Measurements from ENCODE around the gene PARK7. TPM values are rescaled to one million over a fixed set of nuclear protein-coding genes. Genes with fewer than 3 reads are reported as not detected.

PARK7 gene
- total RNA-seq, 4 donors from 2014 or later, result 40.4 to 103 (median 82.8) TPM

GRCh38 chr1:7940034-7940433 lies 21.5 kb upstream of the PARK7 start:
- Histone ChIP-seq H3K27me3 (peaks cover 27% of the 10 kb centered on the region), H3K36me3 (no peaks in the 10 kb centered on the region), H3K4me1 (peaks cover 0 to 15% (median 8%) of the 10 kb centered on the region in 4 donors), H3K4me3 (no peak overlapping the region), H3K9me3 (no peaks in the 10 kb centered on the region), H3K27ac (no peak overlapping the region)
- in situ Hi-C loops (cut with MboI; ENCODE audit: low pct_ligation_motif_present in 1 of 4, low pct_unique_long_range_greater_than_20kb in 1 of 4, low sequenced_read_pairs in 3 of 4), result no loop called here
- 62 to 87% methylated on average over 3 of the region's 3 CpGs for WGBS, 2 donors (ENCODE audit: low coverage in 1 of 2)
- TF ChIP-seq POLR2A (IDR thresholded peaks at IDR 0.05) (no peak), EP300 (IDR thresholded peaks at IDR 0.05; ENCODE audit: low read depth) (no peak), CTCF (IDR thresholded peaks at IDR 0.05) (no peak)
- intact Hi-C loops (cut with DNase I; ENCODE audit: low total_unique reads), result no loop called here
- no peak for DNase-seq

GRCh38 chr1:7940745-7941436 lies 20.6 kb upstream of the PARK7 start, which contains the start of gene TNFRSF9:
TSS of gene TNFRSF9 (minus strand) at chr1:7940839. CDS start at chr1:7939994, 845 bp downstream.
- Histone ChIP-seq H3K27ac (no peak within 1 kb of the TSS), H3K27me3 (peaks cover 27% of the 10 kb centered on the region), H3K36me3 (no peaks in the 10 kb centered on the region), H3K9me3 (no peaks in the 10 kb centered on the region), H3K4me1 (peaks cover 0 to 15% (median 8%) of the 10 kb centered on the region in 4 donors), H3K4me3 (no peak within 1 kb of the TSS)
- no peak for DNase-seq
- no peak for TF ChIP-seq POLR2A (IDR thresholded peaks at IDR 0.05)
- no peak for TF ChIP-seq CTCF (IDR thresholded peaks at IDR 0.05)
- TF ChIP-seq EP300 (IDR thresholded peaks at IDR 0.05; ENCODE audit: low read depth), result no peak
- no peak for TF ChIP-seq POLR2AphosphoS5 (IDR thresholded peaks at IDR 0.05)
- intact Hi-C loops (cut with DNase I; ENCODE audit: low total_unique reads) (no loop called here), in situ Hi-C loops (cut with MboI; ENCODE audit: low pct_ligation_motif_present in 1 of 4, low pct_unique_long_range_greater_than_20kb in 1 of 4, low sequenced_read_pairs in 3 of 4) (no loop called here)
- 61 to 63% methylated on average over 2 to 14 of the region's 14 CpGs for WGBS, 2 donors (ENCODE audit: low coverage in 1 of 2)

- H3K27me3 ChIP-seq, result peaks cover 27% of the 10 kb centered on the region
- TF ChIP-seq POLR2A (IDR thresholded peaks at IDR 0.05) (no peak), CTCF (IDR thresholded peaks at IDR 0.05) (no peak), EP300 (IDR thresholded peaks at IDR 0.05; ENCODE audit: low read depth) (no peak), POLR2AphosphoS5 (IDR thresholded peaks at IDR 0.05) (no peak)
- no peaks in the 10 kb centered on the region for H3K36me3 ChIP-seq
- intact Hi-C loops (cut with DNase I; ENCODE audit: low total_unique reads) (no loop called here), in situ Hi-C loops (cut with MboI; ENCODE audit: low pct_ligation_motif_present in 1 of 4, low pct_unique_long_range_greater_than_20kb in 1 of 4, low sequenced_read_pairs in 3 of 4) (no loop called here)
- no peaks in the 10 kb centered on the region for H3K9me3 ChIP-seq
- H3K4me1 ChIP-seq, result peaks cover 0 to 15% (median 8%) of the 10 kb centered on the region in 4 donors
- DNase-seq, result no peak
- H3K4me3 ChIP-seq, result no peak overlapping the region
- no peak overlapping the region for H3K27ac ChIP-seq
- 71 to 73% methylated on average over 8 to 9 of the region's 9 CpGs for WGBS, 2 donors (ENCODE audit: low coverage in 1 of 2)
These were observed 20.1 kb upstream of the PARK7 start for GRCh38 chr1:7941437-7941793.

DNA sequence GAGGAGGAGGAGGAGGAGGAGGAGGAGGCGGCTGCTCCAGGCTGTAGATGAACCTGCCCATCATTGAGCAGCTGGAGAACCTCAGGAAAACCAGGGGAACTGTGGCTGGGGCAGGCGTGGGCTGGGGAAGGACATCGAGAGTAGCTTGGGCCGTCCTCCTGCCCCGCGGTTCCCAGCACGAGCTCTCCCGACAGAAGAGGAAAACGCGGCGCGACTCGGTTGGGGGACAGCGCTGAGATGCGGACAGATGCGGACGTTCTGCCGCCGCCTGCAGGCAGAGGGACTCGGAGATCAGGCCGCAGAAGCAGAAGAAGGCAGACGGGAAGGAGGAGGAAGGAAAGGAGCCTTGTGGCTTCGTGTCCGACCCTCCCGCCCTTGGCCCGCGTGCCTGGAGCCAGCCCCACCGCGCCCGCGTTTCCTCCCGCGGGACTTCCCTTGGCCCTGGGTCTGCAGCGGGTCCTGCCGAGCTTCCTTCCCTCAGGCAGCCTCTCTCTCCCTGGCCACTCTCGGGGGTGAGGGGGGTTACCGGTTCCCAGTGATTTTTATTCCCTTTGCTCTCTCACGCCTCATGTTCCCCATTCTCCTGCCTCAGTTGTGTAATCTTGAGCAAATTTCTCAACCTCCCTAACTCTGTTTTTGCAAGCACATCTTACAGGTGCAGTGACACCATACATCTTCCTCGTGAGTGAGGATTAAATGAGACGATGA lies 19.1 kb upstream of the PARK7 start:
- in situ Hi-C loops (cut with MboI; ENCODE audit: low pct_ligation_motif_present in 1 of 4, low pct_unique_long_range_greater_than_20kb in 1 of 4, low sequenced_read_pairs in 3 of 4) (no loop called here), intact Hi-C loops (cut with DNase I; ENCODE audit: low total_unique reads) (no loop called here)
- DNase-seq, result peak; percentile 54
- Histone ChIP-seq H3K27me3 (peaks cover 27% of the 10 kb centered on the region), H3K27ac (peak overlapping the region; percentile 10 to 49 (median 34)), H3K4me3 (peak overlapping the region in 3 of 4 donors; percentile 16 to 42 (median 16)), H3K9me3 (no peaks in the 10 kb centered on the region), H3K4me1 (peaks cover 0 to 15% (median 8%) of the 10 kb centered on the region in 4 donors), H3K36me3 (no peaks in the 10 kb centered on the region)
- 5 to 11% methylated on average over 14 to 40 of the region's 40 CpGs for WGBS, 2 donors (ENCODE audit: low coverage in 1 of 2)
- no peak for TF ChIP-seq POLR2AphosphoS5 (IDR thresholded peaks at IDR 0.05)
- TF ChIP-seq CTCF (IDR thresholded peaks at IDR 0.05), result peak in 3 of 5 experiments; percentile 16 to 23 (median 16)

All from transverse colon (tissue), 4 donors.